OCI-LY1 (cell line): ENCODE measurements around the gene TLE2.

ENCODE experiments used
- H2AFZ ChIP-seq: fragments of 200-600 bp; sonication (generic), shearing (Covaris generic); 2 replicates; pipeline ENCODE4 v1.6.0; 2014; ENCODE audit warnings: antibody characterized with exemption, mild to moderate bottlenecking, low read length
- H3F3A ChIP-seq: fragments of 200-600 bp; sonication (generic), shearing (Covaris generic); 2 replicates; pipeline ENCODE4 v1.6.0; 2014; ENCODE audit warnings: mild to moderate bottlenecking, antibody characterized with exemption, low read length, moderate library complexity; ENCODE audit not compliant: insufficient read depth
- H3K27ac ChIP-seq: fragments of 200-600 bp; sonication (generic); 2 replicates; pipeline ENCODE4 v1.5.1; 2014; ENCODE audit warnings: low read length, mixed run types, mild to moderate bottlenecking, low read depth; ENCODE audit not compliant: poor library complexity, severe bottlenecking
- H3K27me3 ChIP-seq: fragments of 200-600 bp; sonication (generic); 2 replicates; pipeline ENCODE4 v1.6.0; 2014; ENCODE audit warnings: antibody characterized with exemption, mild to moderate bottlenecking, low read length, moderate library complexity; ENCODE audit not compliant: insufficient read depth
- H3K36me3 ChIP-seq: fragments of 200-600 bp; sonication (generic); 2 replicates; pipeline ENCODE4 v1.6.1; 2014; ENCODE audit warnings: mild to moderate bottlenecking, antibody characterized with exemption, low read length, moderate library complexity, mixed read lengths; ENCODE audit not compliant: insufficient read depth
- H3K4me1 ChIP-seq: fragments of 200-600 bp; sonication (generic); 2 replicates; pipeline ENCODE4 v1.5.1; 2014; ENCODE audit warnings: mild to moderate bottlenecking, low read length, moderate library complexity; ENCODE audit not compliant: insufficient read depth, severe bottlenecking
- H3K4me2 ChIP-seq: fragments of 200-600 bp; sonication (generic), shearing (Covaris generic); 2 replicates; pipeline ENCODE4 v1.6.1; 2014; ENCODE audit warnings: low read length
- H3K4me3 ChIP-seq: fragments of 200-600 bp; sonication (generic); 2 replicates; pipeline ENCODE4 v1.5.1; 2014; ENCODE audit warnings: low read length, low read depth, mild to moderate bottlenecking, mixed read lengths; ENCODE audit not compliant: poor library complexity, severe bottlenecking
- H3K79me2 ChIP-seq: fragments of 200-600 bp; shearing (Covaris generic); 2 replicates; pipeline ENCODE4 v1.6.1; 2016; ENCODE audit warnings: mixed run types, low read length, mixed read lengths; ENCODE audit not compliant: insufficient read depth
- H3K9ac ChIP-seq: fragments of 200-600 bp; sonication (generic), shearing (Covaris generic); 2 replicates; pipeline ENCODE4 v1.6.1; 2014; ENCODE audit warnings: mild to moderate bottlenecking, low read length, mixed read lengths
- H3K9me2 ChIP-seq: fragments of 200-600 bp; sonication (generic), shearing (Covaris generic); 2 replicates; pipeline ENCODE4 v1.6.1; 2014; ENCODE audit warnings: low read depth, mild to moderate bottlenecking, low read length, mixed read lengths
- H3K9me3 ChIP-seq: fragments of 200-600 bp; shearing (Covaris generic); 2 replicates; pipeline ENCODE4 v1.6.1; 2014; ENCODE audit warnings: low read length, mixed read lengths
- H4K20me1 ChIP-seq: fragments of 200-600 bp; sonication (generic), shearing (Covaris generic); 2 replicates; pipeline ENCODE4 v1.6.0; 2016; ENCODE audit warnings: mild to moderate bottlenecking, low read length; ENCODE audit not compliant: insufficient read depth
- EZH2 ChIP-seq: fragments of 200-600 bp; sonication (generic), shearing (Covaris generic); IDR thresholded peaks from 2 replicates; pipeline ENCODE4 v1.8.0; 2017; ENCODE audit warnings: borderline replicate concordance, mixed run types, mild to moderate bottlenecking, antibody characterized with exemption, low read length, moderate library complexity, mixed read lengths
- TF ChIP-seq, protein P1 (sequence below): fragments of 200-600 bp; sonication (generic), shearing (Covaris generic); IDR thresholded peaks from 2 replicates; pipeline ENCODE4 v1.5.1; 2017; ENCODE audit warnings: mild to moderate bottlenecking, antibody characterized with exemption, low read length, moderate library complexity, mixed read lengths

TLE2 gene

DNA sequence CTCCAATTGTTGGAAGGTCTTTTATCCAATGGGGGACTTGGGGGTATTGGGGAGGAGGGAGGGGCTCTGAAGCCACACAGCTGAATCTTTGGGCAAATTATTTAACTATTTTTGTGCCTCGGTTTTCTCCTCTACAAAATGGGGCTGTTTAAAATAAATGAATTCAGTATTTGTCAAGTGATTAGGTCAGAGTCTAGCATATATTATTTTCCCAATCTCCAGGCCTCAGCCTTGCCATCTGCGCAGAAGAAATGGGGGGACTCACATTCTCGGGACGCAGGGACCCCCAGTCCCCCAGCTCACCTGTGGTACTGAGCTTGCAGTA lies 31.7 kb upstream of the TLE2 start:
- Histone ChIP-seq H4K20me1 (no peaks in the 10 kb centered on the region), H3K4me3 (peak overlapping the region; percentile 70), H3K4me1 (peaks cover 15% of the 10 kb centered on the region), H3K79me2 (no peaks in the 10 kb centered on the region), H3K9me3 (no peaks in the 10 kb centered on the region), H2AFZ (no peak overlapping the region), H3K27me3 (no peaks in the 10 kb centered on the region), H3K36me3 (peaks cover 34% of the 10 kb centered on the region), H3K27ac (peak overlapping the region; percentile 78), H3K9me2 (no peaks in the 10 kb centered on the region), H3F3A (peaks cover 5% of the 10 kb centered on the region), H3K4me2 (peak overlapping the region; percentile 61), H3K9ac (peak overlapping the region; percentile 74)
- TF ChIP-seq, protein P1, sequence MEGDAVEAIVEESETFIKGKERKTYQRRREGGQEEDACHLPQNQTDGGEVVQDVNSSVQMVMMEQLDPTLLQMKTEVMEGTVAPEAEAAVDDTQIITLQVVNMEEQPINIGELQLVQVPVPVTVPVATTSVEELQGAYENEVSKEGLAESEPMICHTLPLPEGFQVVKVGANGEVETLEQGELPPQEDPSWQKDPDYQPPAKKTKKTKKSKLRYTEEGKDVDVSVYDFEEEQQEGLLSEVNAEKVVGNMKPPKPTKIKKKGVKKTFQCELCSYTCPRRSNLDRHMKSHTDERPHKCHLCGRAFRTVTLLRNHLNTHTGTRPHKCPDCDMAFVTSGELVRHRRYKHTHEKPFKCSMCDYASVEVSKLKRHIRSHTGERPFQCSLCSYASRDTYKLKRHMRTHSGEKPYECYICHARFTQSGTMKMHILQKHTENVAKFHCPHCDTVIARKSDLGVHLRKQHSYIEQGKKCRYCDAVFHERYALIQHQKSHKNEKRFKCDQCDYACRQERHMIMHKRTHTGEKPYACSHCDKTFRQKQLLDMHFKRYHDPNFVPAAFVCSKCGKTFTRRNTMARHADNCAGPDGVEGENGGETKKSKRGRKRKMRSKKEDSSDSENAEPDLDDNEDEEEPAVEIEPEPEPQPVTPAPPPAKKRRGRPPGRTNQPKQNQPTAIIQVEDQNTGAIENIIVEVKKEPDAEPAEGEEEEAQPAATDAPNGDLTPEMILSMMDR = no peak
- TF ChIP-seq EZH2 = no peak

GRCh38 chr19:3059653-3060052 lies 30.6 kb upstream of the TLE2 start:
- H3K4me3 ChIP-seq = no peak overlapping the region
- peaks cover 7% of the 10 kb centered on the region for H3K4me1 ChIP-seq
- H3K27ac ChIP-seq = no peak overlapping the region

DNA sequence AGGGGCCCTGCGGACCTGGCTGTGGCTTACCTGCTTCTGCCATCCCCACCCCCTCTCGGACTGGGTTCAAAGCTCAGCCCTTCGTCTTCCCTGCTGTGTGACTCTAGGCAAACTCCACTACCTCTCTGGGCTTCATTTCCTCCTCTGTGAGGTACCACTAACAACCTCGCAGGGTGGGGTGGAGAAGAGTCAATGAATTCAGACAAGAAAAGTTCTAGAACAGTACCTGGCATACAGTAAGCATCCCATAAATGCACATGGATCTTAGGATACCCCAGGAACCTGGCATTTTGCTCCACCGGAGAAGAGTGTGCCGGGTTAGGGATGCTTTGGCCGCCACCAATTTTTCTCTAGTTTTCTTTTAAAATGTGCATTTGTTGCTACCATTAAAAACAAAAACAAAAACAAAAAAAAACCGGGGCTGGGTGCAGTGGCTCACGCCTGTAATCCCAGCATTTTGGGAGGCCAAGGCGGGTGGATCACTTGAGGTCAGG lies 29.8 kb upstream of the TLE2 start:
- TF ChIP-seq, protein P1 = no peak
- TF ChIP-seq EZH2 = no peak
- peaks cover 7% of the 10 kb centered on the region for H3K4me1 ChIP-seq
- H3K4me2 ChIP-seq = no peak overlapping the region

More at GRCh38 chr19:3059653-3060052, 30.6 kb upstream of the TLE2 start:
- H3K9ac ChIP-seq = no peak overlapping the region
- H2AFZ ChIP-seq = no peak overlapping the region
- H3K4me2 ChIP-seq = no peak overlapping the region
- no peak for TF ChIP-seq EZH2
- TF ChIP-seq, protein P1 = no peak
- no peaks in the 10 kb centered on the region for H4K20me1 ChIP-seq
- H3F3A ChIP-seq = peaks cover 5% of the 10 kb centered on the region
- no peaks in the 10 kb centered on the region for H3K27me3 ChIP-seq
- peaks cover 46% of the 10 kb centered on the region for H3K36me3 ChIP-seq
- no peaks in the 10 kb centered on the region for H3K79me2 ChIP-seq
- no peaks in the 10 kb centered on the region for H3K9me3 ChIP-seq
- no peaks in the 10 kb centered on the region for H3K9me2 ChIP-seq

More for the DNA sequence above, 29.8 kb upstream of the TLE2 start:
- H3K9me2 ChIP-seq = no peaks in the 10 kb centered on the region
- H3K27ac ChIP-seq = no peak overlapping the region
- no peaks in the 10 kb centered on the region for H3K79me2 ChIP-seq
- no peak overlapping the region for H3K4me3 ChIP-seq
- H3K27me3 ChIP-seq = no peaks in the 10 kb centered on the region
- peaks cover 53% of the 10 kb centered on the region for H3K36me3 ChIP-seq
- no peaks in the 10 kb centered on the region for H3K9me3 ChIP-seq
- H4K20me1 ChIP-seq = no peaks in the 10 kb centered on the region
- peaks cover 5% of the 10 kb centered on the region for H3F3A ChIP-seq
- no peak overlapping the region for H3K9ac ChIP-seq
- no peak overlapping the region for H2AFZ ChIP-seq
